Cerebellar nuclear complex (tissue), 1 donor: ENCODE results near the gene HES4.
"Not testable (repeated sequence)": the region's sequence is repeated elsewhere in the genome, so short reads cannot be mapped to it uniquely, and the experiment has no call there.

ENCODE experiments used
- DNase-seq, 2 experiments: peaks; one replicate each; lab custom pipeline; 2025; lab: John Stamatoyannopoulos, UW

The HES4 gene

DNA sequence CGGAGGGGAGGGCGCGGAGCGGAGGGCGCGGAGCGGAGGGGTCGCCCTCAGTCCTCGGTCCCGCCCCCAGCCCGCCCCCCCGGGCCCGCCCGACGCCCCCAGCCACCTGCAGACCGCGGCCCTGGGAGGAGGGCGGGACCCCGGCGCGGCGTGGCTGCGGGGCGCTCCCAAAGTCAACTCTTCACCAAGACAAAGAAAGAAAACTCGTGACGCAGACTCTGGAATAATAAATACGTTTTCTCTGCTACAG, 1.2 kb downstream of the HES4 start:
- DNase-seq = no peak

DNA sequence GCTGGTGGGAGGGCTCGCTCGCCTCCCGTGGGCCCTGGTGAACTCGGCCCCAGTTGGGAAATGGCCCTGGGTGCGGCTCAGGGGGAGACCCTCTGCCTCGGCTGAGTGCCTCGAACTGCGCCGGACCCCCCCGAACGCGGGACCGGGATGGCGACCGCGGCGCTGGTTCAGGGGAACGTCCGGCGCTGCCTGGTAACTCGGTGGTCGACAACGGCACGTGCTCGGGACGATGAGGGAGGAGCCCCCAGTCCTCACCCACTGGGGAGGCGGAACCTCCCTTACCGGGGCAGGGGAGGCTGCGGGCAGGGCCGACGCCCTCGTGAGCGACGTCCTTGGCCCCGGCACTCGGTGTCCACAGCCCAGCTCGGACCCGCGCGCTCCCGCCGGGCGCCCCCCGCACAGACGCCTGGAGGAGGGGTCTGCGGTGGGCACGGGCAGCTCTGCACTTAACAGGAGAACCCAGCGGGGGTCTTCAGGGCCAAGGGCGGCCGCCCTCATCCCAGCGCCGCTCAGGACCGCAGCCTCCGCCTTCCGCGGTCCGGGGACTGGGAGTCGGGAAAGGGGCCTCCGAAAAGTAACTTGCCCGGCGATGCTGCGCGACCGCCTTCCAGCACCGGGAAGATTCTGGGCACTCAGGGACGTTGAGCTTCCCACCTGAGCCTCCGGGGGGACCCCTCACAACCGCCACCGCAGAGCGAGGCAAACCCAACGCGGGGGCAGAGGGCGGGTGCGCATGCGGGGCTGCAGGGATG, 1.7 kb downstream of the HES4 start:
- DNase-seq = no peak

- no peak for DNase-seq
These were observed 2.2 kb downstream of the HES4 start for GRCh38 chr1:997713-997992.

GRCh38 chr1:996851-997712, 2.8 kb downstream of the HES4 start:
- no peak for DNase-seq

DNA sequence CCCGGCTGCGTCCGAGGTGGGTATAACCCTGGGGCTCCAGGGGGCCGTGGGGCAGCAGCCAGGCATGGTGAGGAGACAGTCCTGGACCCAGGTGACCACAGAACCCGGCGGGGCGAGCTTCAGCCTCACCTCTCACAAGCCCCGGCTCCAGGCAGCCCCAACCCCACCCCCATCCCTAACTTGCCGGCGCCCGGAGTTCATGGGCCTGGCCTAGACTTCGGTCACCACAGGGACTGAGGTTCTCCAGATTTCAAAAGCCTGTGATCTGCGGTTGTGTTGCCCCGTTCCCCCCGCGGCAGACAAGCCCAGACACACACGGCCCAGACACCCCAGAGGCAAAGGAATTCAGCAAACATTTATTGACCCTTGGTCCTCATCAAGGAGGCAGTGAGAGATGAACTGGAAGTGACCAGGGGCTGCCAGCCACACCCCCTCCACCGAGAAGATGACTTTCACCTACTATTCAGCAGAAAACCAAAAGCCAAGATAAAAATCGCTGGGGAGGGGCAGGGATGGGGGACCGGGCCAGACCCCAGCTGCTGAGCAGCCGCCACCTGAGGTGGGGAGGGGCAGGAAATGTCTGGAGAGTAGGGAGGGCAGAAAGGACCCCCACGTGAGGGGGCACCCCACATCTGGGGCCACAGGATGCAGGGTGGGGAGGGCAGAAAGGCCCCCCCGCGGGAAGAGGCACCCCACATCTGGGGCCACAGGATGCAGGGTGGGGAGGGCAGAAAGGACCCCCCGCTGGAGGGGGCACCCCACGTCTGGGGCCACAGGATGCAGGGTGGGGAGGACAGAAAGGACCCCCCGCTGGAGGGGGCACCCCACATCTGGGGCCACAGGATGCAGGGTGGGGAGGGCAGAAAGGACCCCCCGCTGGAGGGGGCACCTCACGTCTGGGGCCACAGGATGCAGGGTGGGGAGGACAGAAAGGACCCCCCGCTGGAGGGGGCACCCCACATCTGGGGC, 3.9 kb downstream of the HES4 start:
- no peak for DNase-seq

DNA sequence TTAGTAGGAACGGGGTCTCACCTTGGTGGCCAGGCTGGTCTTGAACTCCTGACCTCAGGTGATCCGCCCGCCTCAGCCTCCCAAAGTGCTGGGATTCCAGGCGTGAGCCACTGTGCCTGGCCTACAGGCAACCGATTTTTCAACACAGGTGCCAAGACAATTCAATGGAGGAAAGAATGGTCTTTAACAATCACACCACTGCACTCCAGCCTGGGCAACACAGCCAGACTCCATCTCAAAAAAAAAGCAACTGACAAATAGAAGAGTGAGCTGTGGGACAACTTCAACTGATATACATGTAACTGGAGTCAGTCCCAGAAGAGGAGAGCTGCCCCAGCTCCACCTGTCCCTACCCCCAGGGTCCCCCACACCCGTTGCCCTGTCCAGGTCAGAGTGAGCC, 5.4 kb downstream of the HES4 start:
- DNase-seq = not testable (repeated sequence)

DNA sequence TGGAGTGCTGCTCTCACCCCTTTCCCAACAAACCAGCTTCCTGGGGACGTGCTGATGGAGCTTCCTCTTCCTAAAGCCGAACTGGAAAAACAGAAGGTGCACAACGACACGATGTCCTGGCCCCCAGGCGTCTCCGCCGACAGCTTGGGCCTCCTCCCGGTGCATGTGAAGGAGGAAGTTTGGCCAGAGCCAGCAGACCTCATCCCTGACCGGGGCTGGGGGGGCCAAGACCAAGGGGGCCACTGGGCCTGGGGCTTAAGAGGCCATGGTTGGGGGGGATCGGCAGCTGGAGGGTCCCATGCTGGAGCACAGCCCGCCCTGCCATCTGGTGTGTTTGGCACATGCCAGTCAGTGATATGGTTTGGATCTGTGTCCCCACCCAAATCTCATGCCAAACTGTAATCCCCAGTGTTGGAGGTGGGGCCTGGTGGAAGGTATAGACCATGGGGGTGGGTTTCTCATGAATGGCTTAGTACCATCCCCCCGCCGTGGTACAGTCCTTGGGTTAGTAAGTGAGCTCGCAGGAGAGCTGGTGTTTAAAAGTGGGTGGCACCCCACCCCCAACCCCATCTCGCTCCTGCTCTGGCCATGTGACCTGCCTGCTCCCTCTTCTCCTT, 6.4 kb downstream of the HES4 start:
- no peak for DNase-seq

GRCh38 chr1:992362-992761, 7.5 kb downstream of the HES4 start:
- no peak for DNase-seq

GRCh38 chr1:991895-992294, 8.0 kb downstream of the HES4 start:
- no peak for DNase-seq

DNA sequence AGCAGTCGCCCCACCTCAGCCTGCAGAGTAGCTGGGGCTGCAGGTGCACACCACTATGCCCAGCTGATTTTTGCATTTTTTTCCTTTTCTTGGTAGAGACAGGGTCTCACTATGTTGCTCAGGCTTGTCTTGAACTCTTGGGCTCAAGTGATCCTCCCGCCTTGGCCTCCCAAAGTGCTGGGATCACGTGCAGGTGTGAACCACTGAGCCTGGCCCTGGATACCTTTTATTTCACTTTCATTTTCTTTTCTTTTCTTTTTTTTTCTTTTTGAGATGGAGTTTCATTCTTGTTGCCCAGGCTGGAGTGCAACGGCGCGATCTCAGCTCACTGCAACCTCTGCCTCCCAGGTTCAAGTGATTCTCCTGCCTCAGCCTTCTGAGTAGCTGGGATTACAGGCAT, 8.6 kb downstream of the HES4 start:
- DNase-seq = not testable (repeated sequence)

DNA sequence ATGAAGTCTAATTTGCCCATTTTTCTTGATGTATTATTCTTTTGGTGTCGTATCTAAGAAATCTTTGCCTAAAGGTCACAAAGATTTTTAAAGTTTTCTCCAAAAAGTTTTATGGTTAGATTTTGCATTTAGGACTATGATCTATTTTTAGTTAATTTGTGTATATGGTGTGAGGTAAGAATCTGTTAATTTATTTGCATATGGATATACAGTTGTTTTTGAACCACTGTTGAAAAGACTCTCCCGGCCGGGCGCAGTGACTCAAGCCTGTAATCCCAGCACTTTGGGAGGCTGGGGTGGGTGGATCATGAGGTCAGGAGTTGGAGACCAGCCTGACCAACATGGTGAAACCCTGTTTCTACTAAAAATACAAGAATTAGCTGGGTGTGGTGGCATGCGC, 11.8 kb downstream of the HES4 start:
- DNase-seq = not testable (repeated sequence)

DNA sequence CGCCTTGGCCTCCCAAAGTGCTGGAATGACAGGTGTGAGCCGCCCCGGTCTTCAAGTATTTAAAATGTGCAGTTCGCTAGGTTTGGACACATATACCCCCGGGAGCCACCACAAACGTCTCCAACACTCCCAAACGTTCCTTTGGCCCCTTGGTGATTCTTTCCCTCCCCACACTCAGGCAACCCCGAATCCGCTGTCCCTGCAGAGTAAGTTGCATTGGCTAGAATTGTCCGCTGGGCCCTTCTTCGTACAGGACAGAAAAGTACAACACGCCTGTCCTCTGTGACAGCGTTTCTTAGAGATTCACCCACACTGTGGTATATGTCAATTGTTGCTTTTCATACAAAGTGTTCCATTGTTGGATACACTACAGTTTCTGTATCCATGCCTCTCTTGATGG, 14.8 kb downstream of the HES4 start:
- DNase-seq = no peak

DNA sequence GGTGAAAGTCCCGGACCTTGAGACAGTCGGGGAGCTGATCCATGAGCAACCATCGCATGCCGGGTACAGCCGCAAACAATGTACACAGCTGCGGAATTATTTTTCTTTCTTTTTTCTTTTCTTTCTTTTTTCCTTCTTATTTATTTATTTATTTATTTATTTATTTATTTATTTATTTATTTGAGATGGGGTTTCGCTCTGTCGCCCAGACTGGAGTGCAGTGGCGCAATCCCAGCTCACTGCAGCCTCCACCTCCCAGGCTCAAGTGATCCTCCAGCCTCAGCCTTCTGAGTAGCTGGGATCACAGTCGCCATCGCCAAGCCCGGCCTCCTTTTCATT, 15.5 kb downstream of the HES4 start:
- no peak for DNase-seq

DNA sequence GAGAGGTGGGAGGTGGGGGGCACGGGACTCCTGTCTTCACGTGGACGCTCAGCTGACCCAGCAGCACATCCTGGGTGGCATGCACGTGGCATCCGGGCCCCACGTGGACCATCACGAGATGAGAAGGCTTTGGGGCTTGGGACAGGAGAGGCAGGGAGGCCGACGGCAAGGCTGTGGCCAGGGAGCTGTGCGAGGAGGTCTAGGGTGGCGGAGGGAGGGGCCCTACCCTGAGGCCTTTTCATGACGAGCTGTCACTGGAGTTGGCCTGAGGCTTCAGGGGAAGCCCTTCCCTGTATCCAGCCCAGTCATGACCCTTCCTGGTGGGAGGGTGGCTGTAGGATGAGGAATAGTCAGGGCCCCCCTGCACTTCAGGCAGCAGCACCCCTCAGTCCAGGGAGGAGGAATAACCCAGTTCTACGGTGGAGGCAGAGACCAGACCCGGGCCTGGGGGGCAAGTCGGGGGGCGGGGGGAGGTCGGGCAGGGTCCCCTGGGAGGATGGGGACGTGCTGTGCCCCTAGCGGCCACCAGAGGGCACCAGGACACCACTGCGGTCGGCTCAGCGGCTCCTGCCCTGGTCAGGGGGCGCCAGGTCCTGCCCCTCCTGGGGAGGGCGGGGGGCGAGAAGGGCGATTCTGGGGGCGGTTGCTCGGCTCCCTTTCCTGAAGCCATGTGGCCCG, 16.0 kb downstream of the HES4 start:
- DNase-seq = no peak

DNA sequence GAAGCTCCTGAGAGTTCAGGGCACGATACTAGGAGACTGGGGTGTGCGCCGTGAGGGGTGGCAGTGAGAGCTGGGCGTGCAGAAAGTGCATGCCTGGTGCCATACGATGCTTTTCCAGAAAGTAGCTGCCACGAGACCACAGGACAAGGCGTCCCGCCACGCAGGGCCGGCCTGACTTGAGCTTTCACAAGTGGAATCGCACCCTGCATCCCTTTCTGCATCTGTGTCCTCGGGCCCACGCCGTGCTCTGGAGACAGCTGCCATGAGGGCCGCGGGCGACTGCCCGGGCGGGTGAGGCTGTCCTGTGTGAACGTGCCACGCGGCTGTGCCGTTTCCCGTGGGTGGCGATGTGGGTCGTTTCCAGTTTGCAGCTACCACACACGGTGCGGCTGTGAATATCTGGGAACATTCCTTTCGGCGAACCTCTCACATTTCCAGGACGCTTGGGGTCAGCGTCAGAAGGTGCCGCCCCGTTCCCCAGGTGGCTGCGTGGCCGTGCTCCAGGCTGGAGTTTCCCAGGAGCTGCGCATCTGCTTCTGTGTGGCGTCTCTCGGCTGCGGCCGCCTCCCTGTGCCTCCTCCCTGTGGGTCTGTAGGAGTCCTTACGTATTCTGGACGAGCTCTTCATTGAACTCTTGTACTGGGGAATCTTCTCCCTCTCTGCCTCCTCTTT, 17.0 kb downstream of the HES4 start:
- DNase-seq = no peak

- DNase-seq = no peak
These were observed 17.8 kb downstream of the HES4 start, which contains the start of gene PERM1 for GRCh38 chr1:981955-982558. Gene PERM1, minus strand, starts transcription at chr1:982093. Its CDS starts 1,064 bp downstream, at chr1:981029.

GRCh38 chr1:981491-981954, 18.4 kb downstream of the HES4 start:
- DNase-seq = no peak

GRCh38 chr1:980602-981395, 19.1 kb downstream of the HES4 start:
- no peak for DNase-seq

DNA sequence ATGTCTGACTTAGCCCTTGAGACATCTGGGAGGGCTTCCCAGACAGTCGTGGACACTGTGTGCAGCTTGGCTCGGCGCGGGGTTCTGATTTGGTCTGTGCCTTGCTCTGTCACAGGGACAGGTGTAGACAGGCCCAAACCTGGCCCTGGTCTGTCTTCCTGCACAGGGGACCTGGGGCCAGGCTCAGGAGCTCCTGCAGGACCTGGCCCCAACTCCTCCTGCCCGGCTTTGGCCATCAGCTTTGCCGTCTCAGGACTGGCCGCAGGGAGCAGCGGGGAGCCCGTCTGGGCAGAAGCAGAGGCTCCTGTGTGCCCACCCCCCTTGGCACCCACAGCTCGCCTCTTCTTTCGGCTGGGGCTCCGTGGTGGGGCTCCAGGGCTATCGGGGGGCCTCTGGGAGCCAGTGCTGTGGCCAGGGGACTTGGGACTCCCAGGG, 19.7 kb downstream of the HES4 start:
- no peak for DNase-seq

DNA sequence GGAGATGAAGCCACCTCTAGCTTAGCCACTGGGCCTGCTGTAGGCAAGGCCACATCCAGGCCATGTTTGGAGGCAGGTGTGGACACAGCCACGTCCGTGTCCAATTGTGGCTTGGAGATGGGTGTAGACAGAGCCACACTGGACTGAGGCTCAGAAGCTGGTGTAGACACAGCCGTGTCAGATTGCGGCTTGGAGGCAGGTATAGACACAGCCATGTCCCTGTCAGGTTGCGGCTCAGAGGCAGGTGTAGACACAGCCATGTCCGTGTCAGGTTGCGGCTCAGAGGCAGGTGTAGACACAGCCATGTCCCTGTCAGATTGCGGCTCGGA, 20.2 kb downstream of the HES4 start:
- DNase-seq = no peak
